ENCODE results near the gene SPATA33. TPM values are rescaled to one million over a fixed set of nuclear protein-coding genes. Genes with fewer than 3 reads are reported as not detected.

Gene SPATA33
- total RNA-seq, 1 donor from 2014 or later, result 12.3 TPM

DNA sequence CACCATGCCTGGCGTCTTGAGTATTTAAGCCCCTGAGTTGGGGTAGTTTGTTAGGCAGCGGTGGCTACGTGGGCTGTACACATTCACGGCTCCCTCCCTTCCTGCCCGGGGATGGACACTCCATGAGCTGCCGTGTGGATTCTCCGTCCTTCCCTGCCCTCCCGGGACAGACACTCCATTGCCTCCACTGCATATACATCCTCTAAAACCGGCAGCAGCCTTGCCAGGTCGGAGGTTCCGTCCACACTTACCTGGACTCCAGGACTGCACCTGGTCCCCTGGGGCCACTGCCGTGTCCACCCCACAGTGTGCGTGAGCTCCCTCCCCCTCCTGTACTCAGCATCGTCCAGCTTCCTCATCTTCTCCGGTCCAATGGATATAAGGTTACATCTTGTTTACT lies 47.4 kb downstream of the SPATA33 start:
- Mint-ChIP-seq H3K27ac (ENCODE audit: unreplicated experiment) (no peak overlapping the region), H3K4me3 (ENCODE audit: unreplicated experiment) (peak overlapping the region; percentile 45), H3K36me3 (ENCODE audit: low read depth, unreplicated experiment) (no peaks in the 10 kb centered on the region), H3K27me3 (ENCODE audit: low read depth, unreplicated experiment) (no peaks in the 10 kb centered on the region), H3K9me3 (ENCODE audit: unreplicated experiment) (no peaks in the 10 kb centered on the region), H3K4me1 (ENCODE audit: low read depth, unreplicated experiment) (no peaks in the 10 kb centered on the region)
- Histone ChIP-seq H3K4me1 (ENCODE audit: insufficient read depth, low read length) (peaks cover 11% of the 10 kb centered on the region), H3K79me2 (ENCODE audit: insufficient read depth, low read length) (no peaks in the 10 kb centered on the region), H3K27ac (ENCODE audit: low read depth, low read length) (no peak overlapping the region), H2AFZ (ENCODE audit: low read depth, low read length) (no peak overlapping the region), H4K20me1 (ENCODE audit: insufficient read depth, low read length) (peaks cover 6% of the 10 kb centered on the region), H3K27me3 (ENCODE audit: insufficient read depth, low read length) (no peaks in the 10 kb centered on the region), H3K9me3 (ENCODE audit: insufficient read depth, low read depth, low read length) (no peaks in the 10 kb centered on the region), H3K36me3 (ENCODE audit: insufficient read depth, low read length) (no peaks in the 10 kb centered on the region), H3K9ac (ENCODE audit: low read length) (no peak overlapping the region), H3K4me2 (ENCODE audit: low read length) (no peak overlapping the region), H3K4me3 (ENCODE audit: insufficient read depth, low read depth, low read length) (no peak overlapping the region)
- no peak for DNase-seq (ENCODE audit: low read depth)
- no peak for FAIRE-seq
- TF ChIP-seq EZH2 (IDR thresholded peaks at IDR 0.05; ENCODE audit: insufficient read depth, low read length), result no peak
- TF ChIP-seq, protein P1, sequence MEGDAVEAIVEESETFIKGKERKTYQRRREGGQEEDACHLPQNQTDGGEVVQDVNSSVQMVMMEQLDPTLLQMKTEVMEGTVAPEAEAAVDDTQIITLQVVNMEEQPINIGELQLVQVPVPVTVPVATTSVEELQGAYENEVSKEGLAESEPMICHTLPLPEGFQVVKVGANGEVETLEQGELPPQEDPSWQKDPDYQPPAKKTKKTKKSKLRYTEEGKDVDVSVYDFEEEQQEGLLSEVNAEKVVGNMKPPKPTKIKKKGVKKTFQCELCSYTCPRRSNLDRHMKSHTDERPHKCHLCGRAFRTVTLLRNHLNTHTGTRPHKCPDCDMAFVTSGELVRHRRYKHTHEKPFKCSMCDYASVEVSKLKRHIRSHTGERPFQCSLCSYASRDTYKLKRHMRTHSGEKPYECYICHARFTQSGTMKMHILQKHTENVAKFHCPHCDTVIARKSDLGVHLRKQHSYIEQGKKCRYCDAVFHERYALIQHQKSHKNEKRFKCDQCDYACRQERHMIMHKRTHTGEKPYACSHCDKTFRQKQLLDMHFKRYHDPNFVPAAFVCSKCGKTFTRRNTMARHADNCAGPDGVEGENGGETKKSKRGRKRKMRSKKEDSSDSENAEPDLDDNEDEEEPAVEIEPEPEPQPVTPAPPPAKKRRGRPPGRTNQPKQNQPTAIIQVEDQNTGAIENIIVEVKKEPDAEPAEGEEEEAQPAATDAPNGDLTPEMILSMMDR (IDR thresholded peaks at IDR 0.05; ENCODE audit: insufficient read depth, low read depth, low read length), result no peak

DNA sequence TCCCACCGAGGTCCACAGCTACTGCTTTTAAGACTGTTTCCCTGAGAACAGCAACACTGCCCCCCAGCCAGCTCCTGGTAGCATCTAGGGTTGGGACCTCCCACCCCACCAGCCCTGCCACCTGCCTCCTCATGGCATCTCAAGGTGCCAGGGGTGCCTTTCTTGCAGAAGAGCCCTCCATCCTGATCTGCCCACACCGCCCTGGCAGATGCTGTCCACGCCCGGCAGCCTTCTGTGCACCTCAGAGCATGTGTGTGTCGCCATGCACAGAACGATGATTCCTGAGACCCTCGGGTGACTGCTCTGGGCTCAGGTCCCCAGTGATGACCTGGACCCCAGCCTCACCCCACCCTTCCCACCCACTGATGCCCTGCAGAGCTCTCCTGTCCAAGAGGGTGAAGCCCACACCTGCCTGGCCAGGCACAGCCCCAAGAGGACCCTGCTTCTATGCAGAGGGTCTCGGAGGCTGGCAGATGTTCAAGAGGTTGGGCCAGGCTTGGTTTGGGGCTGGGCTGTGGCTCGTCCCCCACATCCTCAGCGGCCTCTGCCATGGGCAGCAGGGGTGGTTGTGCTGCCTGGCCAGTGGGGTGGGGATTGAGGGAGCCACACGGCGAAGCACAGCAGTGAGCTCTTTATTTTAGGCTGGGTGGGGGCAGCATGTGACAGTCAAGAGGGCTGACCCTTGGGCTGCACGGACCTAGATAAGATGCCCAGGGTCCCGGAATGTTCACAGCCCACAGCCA lies 49.1 kb downstream of the SPATA33 start:
- no peak overlapping the region for H3K4me3 Mint-ChIP-seq (ENCODE audit: unreplicated experiment)
- DNase-seq (ENCODE audit: low read depth) (no peak), FAIRE-seq (no peak)
- Histone ChIP-seq H3K27ac (ENCODE audit: low read depth, low read length) (no peak overlapping the region), H2AFZ (ENCODE audit: low read depth, low read length) (no peak overlapping the region), H3K79me2 (ENCODE audit: insufficient read depth, low read length) (no peaks in the 10 kb centered on the region), H3K4me1 (ENCODE audit: insufficient read depth, low read length) (peaks cover 2% of the 10 kb centered on the region), H3K36me3 (ENCODE audit: insufficient read depth, low read length) (no peaks in the 10 kb centered on the region), H3K4me2 (ENCODE audit: low read length) (no peak overlapping the region), H3K27me3 (ENCODE audit: insufficient read depth, low read length) (no peaks in the 10 kb centered on the region), H3K4me3 (ENCODE audit: insufficient read depth, low read depth, low read length) (no peak overlapping the region), H3K9ac (ENCODE audit: low read length) (no peak overlapping the region), H3K9me3 (ENCODE audit: insufficient read depth, low read depth, low read length) (no peaks in the 10 kb centered on the region), H4K20me1 (ENCODE audit: insufficient read depth, low read length) (no peaks in the 10 kb centered on the region)
- H3K27me3 Mint-ChIP-seq (ENCODE audit: low read depth, unreplicated experiment), result no peaks in the 10 kb centered on the region
- no peaks in the 10 kb centered on the region for H3K36me3 Mint-ChIP-seq (ENCODE audit: low read depth, unreplicated experiment)
- H3K27ac Mint-ChIP-seq (ENCODE audit: unreplicated experiment), result no peak overlapping the region
- TF ChIP-seq, protein P1 (IDR thresholded peaks at IDR 0.05; ENCODE audit: insufficient read depth, low read depth, low read length), result no peak
- TF ChIP-seq EZH2 (IDR thresholded peaks at IDR 0.05; ENCODE audit: insufficient read depth, low read length), result no peak
- H3K4me1 Mint-ChIP-seq (ENCODE audit: low read depth, unreplicated experiment), result peaks cover 2% of the 10 kb centered on the region
- H3K9me3 Mint-ChIP-seq (ENCODE audit: unreplicated experiment), result no peaks in the 10 kb centered on the region

- FAIRE-seq, result no peak
- no peak overlapping the region for H3K4me3 ChIP-seq (ENCODE audit: insufficient read depth, low read depth, low read length)
Observed at GRCh38 chr16:89707695-89708094, 50.1 kb downstream of the SPATA33 start.

More at GRCh38 chr16:89707695-89708094, 50.1 kb downstream of the SPATA33 start:
- no peaks in the 10 kb centered on the region for H3K27me3 Mint-ChIP-seq (ENCODE audit: low read depth, unreplicated experiment)
- Histone ChIP-seq H3K79me2 (ENCODE audit: insufficient read depth, low read length) (no peaks in the 10 kb centered on the region), H3K9ac (ENCODE audit: low read length) (no peak overlapping the region), H3K4me1 (ENCODE audit: insufficient read depth, low read length) (peaks cover 3% of the 10 kb centered on the region), H3K36me3 (ENCODE audit: insufficient read depth, low read length) (no peaks in the 10 kb centered on the region), H3K27me3 (ENCODE audit: insufficient read depth, low read length) (no peaks in the 10 kb centered on the region), H3K9me3 (ENCODE audit: insufficient read depth, low read depth, low read length) (no peaks in the 10 kb centered on the region), H3K4me2 (ENCODE audit: low read length) (no peak overlapping the region), H4K20me1 (ENCODE audit: insufficient read depth, low read length) (no peaks in the 10 kb centered on the region), H3K27ac (ENCODE audit: low read depth, low read length) (no peak overlapping the region), H2AFZ (ENCODE audit: low read depth, low read length) (no peak overlapping the region)
- DNase-seq (ENCODE audit: low read depth), result no peak
- H3K4me1 Mint-ChIP-seq (ENCODE audit: low read depth, unreplicated experiment), result peaks cover 2% of the 10 kb centered on the region
- no peaks in the 10 kb centered on the region for H3K36me3 Mint-ChIP-seq (ENCODE audit: low read depth, unreplicated experiment)
- no peak for TF ChIP-seq EZH2 (IDR thresholded peaks at IDR 0.05; ENCODE audit: insufficient read depth, low read length)
- TF ChIP-seq, protein P1 (IDR thresholded peaks at IDR 0.05; ENCODE audit: insufficient read depth, low read depth, low read length), result no peak
- no peaks in the 10 kb centered on the region for H3K9me3 Mint-ChIP-seq (ENCODE audit: unreplicated experiment)
- H3K4me3 Mint-ChIP-seq (ENCODE audit: unreplicated experiment), result no peak overlapping the region
- H3K27ac Mint-ChIP-seq (ENCODE audit: unreplicated experiment), result no peak overlapping the region

Measured in astrocyte (in vitro differentiated cells and primary cell).